K562 treated with DMSO at 1 percent for 24 hours (cell line): ENCODE data around the gene SCNN1B. TPM values are rescaled to one million over a fixed set of nuclear protein-coding genes. Genes with fewer than 3 reads are reported as not detected.

Experiments
- total RNA-seq: library from RNA; unstranded; fragments of 300-600 nt; gene quantifications from 2 replicates; pipeline ENCODE4 v1.2.3, GENCODE V29; 2022; ENCODE audit warnings: low read depth; ENCODE audit not compliant: insufficient read depth

Gene SCNN1B
- not detected in 2 replicates for total RNA-seq

GRCh38 chr16:23302045-23302956 lies at the start of gene SCNN1B:
TSS of gene SCNN1B (plus strand) at chr16:23302302. CDS start at chr16:23348600, 46,298 bp downstream.

Other genes starting within 250 kb of the SCNN1B start
- 1.3 and 2.3 TPM in 2 replicates for gene USP31, start 152.8 kb upstream of the SCNN1B start, total RNA-seq
- not detected in 2 replicates for gene SCNN1G, start 119.6 kb upstream of the SCNN1B start, total RNA-seq
- gene COG7, start 150.9 kb downstream of the SCNN1B start, total RNA-seq, result 10.7 and 12.9 TPM in 2 replicates
- 47.6 and 52.5 TPM in 2 replicates for gene GGA2, start 208.2 kb downstream of the SCNN1B start, total RNA-seq